Fibroblast of skin of right biceps (primary cell): ENCODE data around the gene GPR152.
"Not testable (repeated sequence)": the region's sequence is repeated elsewhere in the genome, so short reads cannot be mapped to it uniquely, and the experiment has no call there.

ENCODE experiments used
- DNase-seq: peaks from one replicate; pipeline ENCODE4 v3.0.0-alpha.2; 2013

The GPR152 gene

GRCh38 chr11:67406969-67407687 is 45.4 kb downstream of the GPR152 start:
- no peak for DNase-seq

DNA sequence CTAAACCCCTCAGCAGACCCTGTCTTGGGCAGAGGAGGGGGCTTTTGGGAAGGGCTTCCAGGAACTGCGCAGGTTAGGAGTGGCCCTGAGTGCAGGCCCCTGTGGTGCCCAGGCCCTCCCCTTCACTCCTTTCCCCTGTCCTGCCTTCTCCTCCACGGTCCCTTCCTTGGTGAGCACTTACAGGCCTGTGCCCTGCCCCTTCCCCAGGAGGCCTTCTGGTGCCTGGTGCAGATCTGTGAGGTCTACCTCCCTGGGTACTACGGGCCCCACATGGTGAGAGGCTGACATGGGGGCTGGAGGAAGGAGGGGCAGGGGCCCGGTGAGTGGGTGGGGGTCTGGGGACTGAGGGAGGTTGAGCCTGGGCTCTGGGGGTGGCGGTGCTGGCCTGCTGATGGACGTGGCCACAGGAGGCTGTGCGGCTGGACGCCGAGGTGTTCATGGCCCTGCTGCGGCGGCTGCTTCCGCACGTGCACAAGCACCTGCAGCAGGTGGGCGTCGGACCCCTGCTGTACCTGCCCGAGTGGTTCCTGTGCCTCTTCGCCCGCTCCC is 46.0 kb downstream of the GPR152 start:
- DNase-seq: no peak

DNA sequence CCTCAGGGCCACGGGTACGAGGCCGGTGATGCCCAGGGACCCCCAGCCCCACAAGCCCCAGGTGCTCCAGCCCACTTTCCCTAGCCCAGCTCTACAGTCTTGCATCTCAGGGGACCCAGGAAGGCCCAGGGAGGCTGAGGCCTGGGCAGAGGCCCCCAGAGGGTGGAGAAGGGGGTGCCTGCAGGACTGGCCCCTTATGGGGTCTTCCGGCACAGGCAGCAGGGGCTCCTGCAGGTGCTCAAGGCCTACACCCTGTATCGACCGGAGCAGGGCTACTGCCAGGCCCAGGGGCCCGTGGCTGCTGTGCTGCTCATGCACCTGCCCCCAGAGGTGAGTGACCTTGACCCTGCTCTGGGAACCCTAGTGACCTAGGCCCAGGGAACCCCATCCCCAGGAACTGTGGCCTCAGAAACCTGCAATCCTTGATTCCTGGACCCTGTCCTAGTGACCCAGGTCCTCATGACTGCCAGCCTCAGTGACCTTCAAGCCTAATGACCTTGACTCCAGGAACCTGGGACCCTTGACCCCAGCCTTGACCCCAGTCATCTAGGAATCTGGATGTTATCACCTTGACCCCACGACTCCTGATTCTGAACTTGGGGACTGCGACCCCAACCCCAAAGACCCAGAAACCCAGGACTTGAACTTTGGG is 46.7 kb downstream of the GPR152 start:
- DNase-seq: no peak

GRCh38 chr11:67405196-67405567 is 47.3 kb downstream of the GPR152 start:
- DNase-seq: no peak

DNA sequence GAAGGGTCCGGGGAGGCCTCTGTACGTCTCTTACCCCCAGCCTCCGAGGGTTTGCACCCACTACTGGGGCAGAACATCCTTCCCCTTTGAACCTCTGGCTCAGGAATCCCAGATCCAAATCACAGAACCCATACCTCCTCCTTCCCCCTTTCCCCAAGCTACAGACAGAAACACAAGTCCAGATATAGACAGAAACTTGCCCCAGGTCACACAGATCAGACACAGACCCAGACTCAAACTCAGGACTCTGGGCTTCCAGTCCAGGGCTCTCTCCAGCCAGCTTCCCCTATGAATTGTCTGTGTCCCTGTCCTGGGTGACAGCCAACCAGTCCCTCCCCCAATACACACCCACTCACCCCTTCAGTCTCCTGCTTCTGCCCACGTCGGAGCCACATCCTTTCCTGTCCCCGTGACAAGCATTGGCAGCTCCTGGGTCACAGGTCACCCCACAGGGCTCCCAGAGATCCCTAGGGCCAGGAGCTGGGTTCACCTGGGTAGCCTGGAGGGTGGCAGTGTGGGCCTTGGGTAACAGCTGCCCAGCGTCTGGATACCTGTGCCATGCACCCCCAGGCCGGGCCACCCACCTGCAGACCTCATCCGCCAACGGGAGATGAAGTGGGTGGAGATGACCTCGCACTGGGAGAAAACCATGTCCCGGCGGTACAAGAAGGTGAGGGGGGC is 47.9 kb downstream of the GPR152 start:
- DNase-seq: no peak

DNA sequence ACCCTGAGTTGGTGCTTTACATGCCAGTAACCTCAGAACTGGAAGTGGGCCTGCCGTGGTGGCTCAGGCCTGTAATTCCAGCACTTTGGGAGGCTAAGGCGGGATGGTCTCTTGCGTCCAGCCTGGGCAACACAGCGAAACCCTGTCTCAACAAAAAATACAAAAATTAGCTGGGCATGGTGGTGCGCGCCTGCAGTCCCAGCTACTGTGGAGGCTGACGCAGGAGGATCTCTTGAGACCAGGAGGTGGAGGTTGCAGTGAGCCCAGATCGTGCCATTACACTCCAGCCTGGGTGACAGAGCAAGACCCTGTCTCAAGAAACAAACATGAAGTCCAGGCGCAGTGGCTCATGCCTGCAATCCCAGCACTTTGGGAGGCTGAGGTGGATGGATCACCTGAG is 49.4 kb downstream of the GPR152 start:
- DNase-seq: not testable (repeated sequence)

DNA sequence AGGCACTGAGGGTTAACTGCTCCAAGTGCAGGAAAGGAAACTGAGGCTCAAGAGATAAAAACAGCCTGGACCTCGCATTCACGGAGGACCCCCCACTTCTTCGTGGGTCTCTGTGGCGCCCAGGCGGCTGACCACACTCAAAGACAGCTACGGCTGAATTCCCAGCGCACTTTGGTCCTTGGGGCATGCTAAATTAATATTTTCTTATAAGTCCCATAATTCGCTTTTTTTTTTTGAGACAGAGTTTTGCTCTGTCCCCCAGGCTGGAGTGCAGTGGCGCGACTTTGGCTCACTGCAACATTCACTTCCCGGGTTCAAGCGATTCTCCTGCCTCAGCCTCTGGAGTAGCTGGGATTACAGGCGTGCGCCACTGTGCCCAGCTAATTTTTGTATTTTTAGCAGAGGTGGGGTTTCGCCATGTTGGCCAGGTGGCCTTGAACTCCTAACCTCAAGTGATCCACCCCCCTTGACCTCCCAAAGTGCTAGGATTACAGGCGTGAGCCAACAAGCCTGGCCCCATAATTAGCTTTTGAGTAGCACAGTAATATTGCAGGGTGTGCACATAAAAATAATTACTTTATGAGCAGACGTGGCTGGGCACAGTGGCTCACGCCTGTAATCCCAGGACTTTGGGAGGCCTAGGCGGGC is 50.2 kb downstream of the GPR152 start:
- DNase-seq: not testable (repeated sequence)

DNA sequence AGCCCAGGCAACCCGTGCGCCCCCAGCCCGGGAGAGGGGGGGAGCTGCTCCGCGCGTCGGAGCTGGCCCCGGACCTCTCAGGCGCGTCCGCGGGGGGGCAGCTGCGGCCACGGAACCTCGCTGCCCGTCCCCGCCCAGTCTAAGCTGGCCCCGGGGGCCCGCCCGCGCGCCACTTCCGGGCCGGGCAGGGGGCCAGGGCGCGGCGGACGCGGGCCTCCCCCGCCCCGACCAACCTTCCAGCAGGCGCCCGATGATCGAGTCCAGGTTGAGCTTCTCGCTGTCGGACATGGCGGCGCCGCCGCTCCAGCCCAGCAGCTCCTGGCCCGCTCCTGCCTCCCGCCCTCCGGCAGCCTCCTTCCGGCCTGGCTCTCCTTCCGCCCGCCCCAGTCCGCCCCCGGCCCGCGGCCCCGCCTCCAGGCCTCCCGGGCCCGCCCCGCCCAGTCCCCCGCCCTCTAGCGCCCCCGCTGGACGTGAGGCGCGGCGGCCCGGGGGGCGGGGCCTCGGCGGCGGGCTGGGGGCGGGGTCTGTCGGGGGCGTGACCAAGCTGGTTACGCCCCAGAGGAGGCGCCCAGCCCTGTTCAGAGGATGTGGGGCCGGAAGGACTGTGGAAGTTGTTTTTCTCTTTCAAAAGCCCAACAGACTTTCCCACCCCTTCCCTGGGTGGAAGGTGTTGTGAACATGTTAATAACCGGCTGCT is 50.9 kb downstream of the GPR152 start, which contains the start of gene PPP1CA:
Gene PPP1CA, minus strand, starts transcription at position 364 of the 697 bp plus-strand sequence. Its CDS starts 76 bp downstream, at position 288.
- DNase-seq: peak; percentile 89
